Body of pancreas (tissue), 4 donors: Measurements from ENCODE around the gene ASGR1. TPM values are rescaled to one million over a fixed set of nuclear protein-coding genes. Genes with fewer than 3 reads are reported as not detected.

Experiments
- ATAC-seq: fragments of 150-250 bp; one replicate; pipeline ENCODE4 v1.9.1; 2016
- DNase-seq, 4 donors: peaks; one replicate each; pipeline ENCODE4 v3.0.0-alpha.2; 2019
- H3K27ac ChIP-seq, 4 donors: fragments of 200-600 bp; sonication (generic); 1 replicate in 3 of 4; 2 replicates in 1 of 4; pipeline versions ENCODE4 v1.5.1 to v1.6.1; 2016 to 2019; ENCODE audit warnings: mild to moderate bottlenecking in 1 of 4, mixed read lengths in 1 of 4, moderate library complexity in 1 of 4
- H3K27me3 ChIP-seq, 2 donors: fragments of 200-600 bp; sonication (generic); one replicate each; pipeline ENCODE4 v1.6.0; 2016; ENCODE audit warnings: mild to moderate bottlenecking in 1 of 2
- H3K36me3 ChIP-seq, 2 donors: fragments of 200-600 bp; sonication (generic); replicated peaks in 1 of 2; 2 replicates each; pipeline ENCODE4 v1.5.1; 2016; ENCODE audit warnings: low read depth in 2 of 2; ENCODE audit not compliant: insufficient read depth in 1 of 2
- H3K4me1 ChIP-seq: fragments of 200-600 bp; sonication (generic); one replicate; pipeline ENCODE4 v1.6.0; 2016
- H3K4me3 ChIP-seq, 2 donors: fragments of 200-600 bp; sonication (generic); 1 replicate in 1 of 2; 2 replicates in 1 of 2; pipeline ENCODE4 v1.5.1; 2016 to 2019
- H3K9me3 ChIP-seq, 3 donors: fragments of 200-600 bp; sonication (generic); 1 replicate in 2 of 3; 2 replicates in 1 of 3; pipeline ENCODE4 v1.5.1; 2016
- CTCF ChIP-seq, 7 experiments: fragments of 450-650 bp in 4 of 7; fragments of 200-600 bp in 3 of 7; sonication (generic) in 3 of 7; IDR thresholded peaks; one replicate each; pipeline ENCODE4 v1.5.1; 2016 to 2019; ENCODE audit warnings: antibody characterized with exemption in 7 of 7
- POLR2A ChIP-seq, 3 donors: fragments of 450-650 bp; IDR thresholded peaks; one replicate each; pipeline ENCODE4 v1.6.1; 2016; ENCODE audit warnings: antibody characterized with exemption in 3 of 3, mild to moderate bottlenecking in 2 of 3
- whole genome bisulfite sequencing, 2 donors: methylation state at CpG; one replicate each; pipeline ENCODE4 v1.1.5; 2017; 5-methylcytosine and 5-hydroxymethylcytosine counted together
- intact Hi-C: fragments of 100-400 bp; cut with DNase I; formaldehyde crosslinking; loops from one replicate; pipeline ENCODE4 v1.15.1; 2023
- total RNA-seq, 2 donors: library from RNA; depleted of rRNA; stranded (reverse); fragments of >200 nt; gene quantifications; one replicate each; pipeline ENCODE4 v1.1.0, GENCODE V29; 2016

Gene ASGR1
- total RNA-seq, 2 donors from 2014 or later = 4.6 TPM; not detected in 1

- no peak for TF ChIP-seq CTCF (IDR thresholded peaks at IDR 0.05)
- TF ChIP-seq POLR2A (IDR thresholded peaks at IDR 0.05) = no peak
- Histone ChIP-seq H3K27me3 (no peaks in the 10 kb centered on the region), H3K4me3 (no peak overlapping the region), H3K36me3 (no peaks in the 10 kb centered on the region), H3K27ac (no peak overlapping the region), H3K9me3 (no peaks in the 10 kb centered on the region), H3K4me1 (no peaks in the 10 kb centered on the region)
- 45 to 70% methylated on average over 2 to 3 of the region's 3 CpGs for WGBS, 2 donors
- intact Hi-C loops = loop anchor here (10.0 kb wide), 1 partner anchor 57 kb away; no protein-coding TSS in a partner anchor
- ATAC-seq (no peak), DNase-seq (no peak)
These were observed 31.4 kb downstream of the ASGR1 start for GRCh38 chr17:7147772-7148171.

- ATAC-seq (no peak), DNase-seq (no peak)
- Histone ChIP-seq H3K36me3 (no peaks in the 10 kb centered on the region), H3K27ac (no peak overlapping the region), H3K4me1 (peaks cover 4% of the 10 kb centered on the region), H3K4me3 (no peak overlapping the region), H3K27me3 (no peaks in the 10 kb centered on the region), H3K9me3 (no peaks in the 10 kb centered on the region)
- WGBS, 2 donors = 47 to 56% methylated on average over 6 of the region's 6 CpGs
- intact Hi-C loops = loop anchor here (10.0 kb wide), 1 partner anchor 59 kb away; no protein-coding TSS in a partner anchor
- TF ChIP-seq POLR2A (IDR thresholded peaks at IDR 0.05) = no peak
These were observed 33.1 kb downstream of the ASGR1 start for GRCh38 chr17:7146115-7146514.

GRCh38 chr17:7144213-7144612, 35.0 kb downstream of the ASGR1 start:
- no peak for DNase-seq
- H3K4me3 ChIP-seq = no peak overlapping the region
- 45 to 67% methylated on average over 3 to 11 of the region's 11 CpGs for WGBS, 2 donors
- no peaks in the 10 kb centered on the region for H3K9me3 ChIP-seq
- TF ChIP-seq CTCF (IDR thresholded peaks at IDR 0.05) (no peak), POLR2A (IDR thresholded peaks at IDR 0.05) (no peak)
- H3K27me3 ChIP-seq = peaks cover 0 to 3% of the 10 kb centered on the region in 2 donors
- H3K4me1 ChIP-seq = peaks cover 4% of the 10 kb centered on the region
- ATAC-seq = no peak
- intact Hi-C loops = loop anchor here (10.0 kb wide), 1 partner anchor 61 kb away; no protein-coding TSS in a partner anchor
- no peak overlapping the region for H3K27ac ChIP-seq
- H3K36me3 ChIP-seq = no peaks in the 10 kb centered on the region

GRCh38 chr17:7141824-7142223, 37.3 kb downstream of the ASGR1 start:
- Histone ChIP-seq H3K27me3 (peaks cover 0 to 10% of the 10 kb centered on the region in 2 donors), H3K9me3 (no peaks in the 10 kb centered on the region), H3K27ac (no peak overlapping the region), H3K4me3 (no peak overlapping the region), H3K36me3 (no peaks in the 10 kb centered on the region), H3K4me1 (peaks cover 4% of the 10 kb centered on the region)
- intact Hi-C loops = loop anchor here (10.0 kb wide), 1 partner anchor 63 kb away; no protein-coding TSS in a partner anchor
- ATAC-seq (no peak), DNase-seq (no peak)
- 24 to 25% methylated on average over 10 of the region's 10 CpGs for WGBS, 2 donors
- TF ChIP-seq POLR2A (IDR thresholded peaks at IDR 0.05) (no peak), CTCF (IDR thresholded peaks at IDR 0.05) (no peak)

GRCh38 chr17:7139400-7139799, 39.8 kb downstream of the ASGR1 start:
- Histone ChIP-seq H3K4me1 (peaks cover 4% of the 10 kb centered on the region), H3K4me3 (no peak overlapping the region), H3K27me3 (peaks cover 0 to 11% of the 10 kb centered on the region in 2 donors), H3K27ac (no peak overlapping the region), H3K9me3 (no peaks in the 10 kb centered on the region), H3K36me3 (no peaks in the 10 kb centered on the region)
- TF ChIP-seq POLR2A (IDR thresholded peaks at IDR 0.05) = no peak
- no peak for TF ChIP-seq CTCF (IDR thresholded peaks at IDR 0.05)
- DNase-seq = no peak
- ATAC-seq = no peak
- 58 to 72% methylated on average over 8 to 10 of the region's 10 CpGs for whole genome bisulfite sequencing, 2 donors
- intact Hi-C loops = loop anchor here (5.0 kb wide), 1 partner anchor 87 kb away; no protein-coding TSS in a partner anchor
